ENCODE results near the gene PDE6A. TPM values are rescaled to one million over a fixed set of nuclear protein-coding genes. Genes with fewer than 3 reads are reported as not detected.

The PDE6A gene
- total RNA-seq, 1 experiment from 2014 or later: not detected

DNA sequence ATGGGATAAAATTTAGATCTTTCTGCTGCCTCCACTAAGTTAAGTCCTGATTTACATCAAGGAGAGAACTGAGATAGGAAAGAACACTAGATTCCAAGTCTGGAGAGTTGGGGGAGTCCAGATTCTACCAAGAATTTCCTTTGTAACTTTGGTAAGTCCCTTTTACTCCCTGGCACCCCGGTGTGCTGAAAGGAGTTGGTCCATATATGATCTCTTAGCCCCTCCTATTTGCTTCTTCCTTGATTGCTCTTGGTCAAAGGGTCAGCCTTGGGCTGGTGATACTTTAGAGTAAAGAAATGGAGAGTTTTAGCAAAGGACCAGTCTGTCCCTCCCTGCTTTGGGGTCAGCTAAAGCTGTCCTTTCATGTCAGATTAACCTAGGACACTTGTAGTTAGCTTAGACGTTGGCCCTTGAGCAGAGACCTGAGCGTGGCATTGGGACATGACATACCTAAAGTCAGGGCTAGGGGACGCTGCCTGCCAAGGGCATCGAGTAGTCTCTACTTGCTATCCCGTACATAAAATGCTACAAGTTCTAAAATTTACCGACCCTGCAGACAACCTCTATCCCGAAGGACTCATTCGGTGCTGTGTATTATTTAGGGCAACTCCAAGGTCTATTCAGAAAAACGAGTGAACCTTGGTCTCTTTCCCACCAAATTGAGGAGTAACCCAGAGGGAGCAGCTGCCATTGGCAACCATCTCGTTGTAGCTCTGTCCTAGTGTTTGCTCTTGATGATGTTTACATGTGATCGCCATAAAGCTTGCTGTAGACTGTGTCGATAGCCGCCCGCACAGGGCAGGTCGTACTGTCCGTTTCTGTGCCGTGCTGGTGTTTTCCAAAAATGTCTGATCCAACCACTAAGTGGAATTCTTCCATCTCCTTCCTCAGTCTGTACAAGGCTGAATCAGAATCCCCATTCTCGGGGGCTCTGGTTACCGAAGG is 94.4 kb downstream of the PDE6A start (continued):
- TF ChIP-seq TP53 (CRISPR knock-in tag; IDR thresholded peaks at IDR 0.05): no peak

DNA sequence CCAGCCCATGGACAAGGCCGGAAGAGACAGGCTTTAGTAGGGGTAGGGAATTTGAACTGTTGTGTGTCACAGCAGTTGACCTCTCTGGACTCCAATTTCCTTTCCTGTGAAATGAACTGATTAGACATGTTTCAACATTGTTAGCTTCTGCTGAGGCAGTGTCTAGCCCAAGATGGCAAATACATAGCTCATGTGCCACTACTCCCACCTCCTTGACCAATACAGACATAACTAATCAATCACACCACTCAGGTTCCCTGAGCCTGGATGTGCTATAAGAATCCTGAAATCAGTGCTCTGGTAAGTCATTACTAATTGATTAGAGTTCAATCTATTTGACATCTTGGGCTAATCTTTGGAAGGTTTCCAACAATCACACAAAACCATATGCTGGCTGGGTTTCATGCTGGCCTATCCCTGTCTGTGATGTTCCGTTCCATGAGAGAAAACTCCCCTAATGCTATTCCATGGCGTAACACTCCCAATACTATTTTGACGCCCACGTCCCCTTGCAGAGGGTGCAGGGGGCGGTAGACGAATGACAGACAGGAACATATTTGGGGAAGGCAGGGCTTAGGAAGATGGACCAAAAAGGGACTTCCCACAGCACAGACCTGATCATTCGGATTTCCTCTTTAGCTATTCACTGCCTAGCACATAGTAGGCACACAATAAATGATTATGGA is 95.2 kb downstream of the PDE6A start:
- Mint-ChIP-seq H3K27ac (no peak overlapping the region), H3K9me3 (no peaks in the 10 kb centered on the region), H3K4me3 (no peak overlapping the region), H3K4me1 (peaks cover 4% of the 10 kb centered on the region; the same call in 1 of the 2 replicates), H3K36me3 (peaks cover 42% of the 10 kb centered on the region), H3K27me3 (ENCODE audit: low read depth) (no peaks in the 10 kb centered on the region)
- DNase-seq (ENCODE audit: low spot score): no peak
- ATAC-seq: no peak
- TF ChIP-seq TP53 (CRISPR knock-in tag; IDR thresholded peaks at IDR 0.05) (no peak), GABPB1 (CRISPR knock-in tag; IDR thresholded peaks at IDR 0.05) (no peak), ZNF671 (CRISPR knock-in tag; IDR thresholded peaks at IDR 0.05) (no peak), ZNF121 (CRISPR knock-in tag; IDR thresholded peaks at IDR 0.05) (no peak), ELF4 (CRISPR knock-in tag; IDR thresholded peaks at IDR 0.05; ENCODE audit: low read depth) (no peak), CREB1 (CRISPR knock-in tag; IDR thresholded peaks at IDR 0.05) (no peak), EMX1 (CRISPR knock-in tag; IDR thresholded peaks at IDR 0.05) (no peak), ATF1 (CRISPR knock-in tag; IDR thresholded peaks at IDR 0.05) (no peak), GRHL2 (CRISPR knock-in tag; IDR thresholded peaks at IDR 0.05; ENCODE audit: insufficient replicate concordance, severe bottlenecking) (no peak)
- TF ChIP-seq, protein P1, sequence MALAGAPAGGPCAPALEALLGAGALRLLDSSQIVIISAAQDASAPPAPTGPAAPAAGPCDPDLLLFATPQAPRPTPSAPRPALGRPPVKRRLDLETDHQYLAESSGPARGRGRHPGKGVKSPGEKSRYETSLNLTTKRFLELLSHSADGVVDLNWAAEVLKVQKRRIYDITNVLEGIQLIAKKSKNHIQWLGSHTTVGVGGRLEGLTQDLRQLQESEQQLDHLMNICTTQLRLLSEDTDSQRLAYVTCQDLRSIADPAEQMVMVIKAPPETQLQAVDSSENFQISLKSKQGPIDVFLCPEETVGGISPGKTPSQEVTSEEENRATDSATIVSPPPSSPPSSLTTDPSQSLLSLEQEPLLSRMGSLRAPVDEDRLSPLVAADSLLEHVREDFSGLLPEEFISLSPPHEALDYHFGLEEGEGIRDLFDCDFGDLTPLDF (CRISPR knock-in tag; IDR thresholded peaks at IDR 0.05): no peak
- TF ChIP-seq, protein P2, sequence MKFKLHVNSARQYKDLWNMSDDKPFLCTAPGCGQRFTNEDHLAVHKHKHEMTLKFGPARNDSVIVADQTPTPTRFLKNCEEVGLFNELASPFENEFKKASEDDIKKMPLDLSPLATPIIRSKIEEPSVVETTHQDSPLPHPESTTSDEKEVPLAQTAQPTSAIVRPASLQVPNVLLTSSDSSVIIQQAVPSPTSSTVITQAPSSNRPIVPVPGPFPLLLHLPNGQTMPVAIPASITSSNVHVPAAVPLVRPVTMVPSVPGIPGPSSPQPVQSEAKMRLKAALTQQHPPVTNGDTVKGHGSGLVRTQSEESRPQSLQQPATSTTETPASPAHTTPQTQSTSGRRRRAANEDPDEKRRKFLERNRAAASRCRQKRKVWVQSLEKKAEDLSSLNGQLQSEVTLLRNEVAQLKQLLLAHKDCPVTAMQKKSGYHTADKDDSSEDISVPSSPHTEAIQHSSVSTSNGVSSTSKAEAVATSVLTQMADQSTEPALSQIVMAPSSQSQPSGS (CRISPR knock-in tag; IDR thresholded peaks at IDR 0.05; ENCODE audit: borderline replicate concordance, low read depth): no peak
- TF ChIP-seq, protein P3, sequence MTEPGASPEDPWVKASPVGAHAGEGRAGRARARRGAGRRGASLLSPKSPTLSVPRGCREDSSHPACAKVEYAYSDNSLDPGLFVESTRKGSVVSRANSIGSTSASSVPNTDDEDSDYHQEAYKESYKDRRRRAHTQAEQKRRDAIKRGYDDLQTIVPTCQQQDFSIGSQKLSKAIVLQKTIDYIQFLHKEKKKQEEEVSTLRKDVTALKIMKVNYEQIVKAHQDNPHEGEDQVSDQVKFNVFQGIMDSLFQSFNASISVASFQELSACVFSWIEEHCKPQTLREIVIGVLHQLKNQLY (CRISPR knock-in tag; IDR thresholded peaks at IDR 0.05): no peak
- TF ChIP-seq, protein P4, sequence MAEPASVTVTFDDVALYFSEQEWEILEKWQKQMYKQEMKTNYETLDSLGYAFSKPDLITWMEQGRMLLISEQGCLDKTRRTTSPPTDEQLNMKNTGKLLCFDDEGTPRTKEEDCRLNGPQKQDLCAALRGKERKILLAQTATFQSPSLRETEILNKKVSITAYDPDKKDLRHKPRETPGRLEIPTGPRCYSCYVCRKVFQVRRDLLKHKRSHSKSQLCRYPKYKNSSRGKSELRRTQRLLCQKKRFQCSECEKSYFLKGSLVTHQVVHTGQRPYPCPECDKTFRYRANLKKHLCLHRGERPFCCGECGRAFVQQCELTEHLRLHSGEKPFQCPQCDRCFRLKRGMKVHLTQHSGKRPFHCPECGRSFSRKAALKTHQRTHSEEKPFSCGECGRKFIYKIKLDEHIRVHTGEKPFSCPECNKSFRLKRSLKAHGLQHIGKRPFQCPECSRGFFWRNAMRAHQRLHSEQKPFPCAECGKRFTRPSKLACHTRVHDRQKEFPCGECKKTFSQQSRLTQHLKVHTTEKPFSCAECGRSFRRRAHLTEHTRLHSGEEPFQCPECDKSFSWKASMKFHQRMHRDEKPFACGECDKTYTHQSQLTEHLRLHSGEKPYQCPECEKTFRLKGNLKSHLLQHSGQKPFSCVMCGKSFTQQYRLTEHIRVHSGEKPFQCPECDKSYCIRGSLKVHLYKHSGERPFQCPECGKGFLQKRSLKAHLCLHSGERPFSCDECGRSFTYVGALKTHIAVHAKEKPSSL (CRISPR knock-in tag; conservative IDR thresholded peaks at IDR 0.05): no peak
- CTCF ChIA-PET: interaction anchor here (1.1 to 16.6 kb wide), 2 partner anchors 13 to 111 kb away, joined by 5 to 298 read pairs; partner anchors contain the start of gene SLC26A2
- POLR2A ChIA-PET: no interaction called here

DNA sequence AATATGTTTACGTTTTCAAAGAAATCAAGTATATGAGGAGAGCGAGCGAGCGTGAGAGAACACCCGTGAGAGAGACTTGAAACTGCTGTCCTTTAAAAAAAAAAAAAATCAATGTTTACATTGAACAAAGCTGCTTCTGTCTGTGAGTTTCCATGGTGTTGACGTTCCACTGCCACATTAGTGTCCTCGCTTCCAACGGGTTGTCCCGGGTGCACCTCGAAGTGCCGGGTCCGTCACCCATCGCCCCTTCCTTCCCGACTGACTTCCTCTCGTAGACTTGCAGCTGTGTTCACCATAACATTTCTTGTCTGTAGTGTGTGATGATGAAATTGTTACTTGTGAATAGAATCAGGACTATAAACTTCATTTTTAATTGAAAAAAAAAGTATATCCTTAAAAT is 97.0 kb downstream of the PDE6A start:
- ChIA-PET POLR2A (interaction anchor here (0.5 kb wide), 1 partner anchor 121 kb away, joined by 3 read pairs; no protein-coding TSS in a partner anchor), CTCF (interaction anchor here (0.5 to 16.6 kb wide), 2 partner anchors 12 to 55 kb away, joined by 3 to 298 read pairs; no protein-coding TSS in a partner anchor)
- Mint-ChIP-seq H3K27ac (no peak overlapping the region), H3K36me3 (peaks cover 42% of the 10 kb centered on the region), H3K4me3 (no peak overlapping the region), H3K27me3 (ENCODE audit: low read depth) (no peaks in the 10 kb centered on the region), H3K4me1 (peaks cover under 1% of the 10 kb centered on the region; the same call in 1 of the 2 replicates), H3K9me3 (no peaks in the 10 kb centered on the region)
- no peak for ATAC-seq
- DNase-seq (ENCODE audit: low spot score): no peak
- TF ChIP-seq ZNF219 (CRISPR knock-in tag; IDR thresholded peaks at IDR 0.05; ENCODE audit: borderline replicate concordance) (no peak), KAT7 (CRISPR knock-in tag; IDR thresholded peaks at IDR 0.05; ENCODE audit: borderline replicate concordance) (no peak), JUN (CRISPR knock-in tag; IDR thresholded peaks at IDR 0.05) (no peak), CBFB (CRISPR knock-in tag; IDR thresholded peaks at IDR 0.05; ENCODE audit: low read depth) (no peak), ZNF396 (CRISPR knock-in tag; IDR thresholded peaks at IDR 0.05; ENCODE audit: borderline replicate concordance) (no peak)
- TF ChIP-seq, protein P5, sequence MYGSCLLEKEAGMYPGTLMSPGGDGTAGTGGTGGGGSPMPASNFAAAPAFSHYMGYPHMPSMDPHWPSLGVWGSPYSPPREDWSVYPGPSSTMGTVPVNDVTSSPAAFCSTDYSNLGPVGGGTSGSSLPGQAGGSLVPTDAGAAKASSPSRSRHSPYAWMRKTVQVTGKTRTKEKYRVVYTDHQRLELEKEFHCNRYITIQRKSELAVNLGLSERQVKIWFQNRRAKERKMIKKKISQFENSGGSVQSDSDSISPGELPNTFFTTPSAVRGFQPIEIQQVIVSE (CRISPR knock-in tag; IDR thresholded peaks at IDR 0.05; ENCODE audit: borderline replicate concordance): no peak
- TF ChIP-seq, protein P6, sequence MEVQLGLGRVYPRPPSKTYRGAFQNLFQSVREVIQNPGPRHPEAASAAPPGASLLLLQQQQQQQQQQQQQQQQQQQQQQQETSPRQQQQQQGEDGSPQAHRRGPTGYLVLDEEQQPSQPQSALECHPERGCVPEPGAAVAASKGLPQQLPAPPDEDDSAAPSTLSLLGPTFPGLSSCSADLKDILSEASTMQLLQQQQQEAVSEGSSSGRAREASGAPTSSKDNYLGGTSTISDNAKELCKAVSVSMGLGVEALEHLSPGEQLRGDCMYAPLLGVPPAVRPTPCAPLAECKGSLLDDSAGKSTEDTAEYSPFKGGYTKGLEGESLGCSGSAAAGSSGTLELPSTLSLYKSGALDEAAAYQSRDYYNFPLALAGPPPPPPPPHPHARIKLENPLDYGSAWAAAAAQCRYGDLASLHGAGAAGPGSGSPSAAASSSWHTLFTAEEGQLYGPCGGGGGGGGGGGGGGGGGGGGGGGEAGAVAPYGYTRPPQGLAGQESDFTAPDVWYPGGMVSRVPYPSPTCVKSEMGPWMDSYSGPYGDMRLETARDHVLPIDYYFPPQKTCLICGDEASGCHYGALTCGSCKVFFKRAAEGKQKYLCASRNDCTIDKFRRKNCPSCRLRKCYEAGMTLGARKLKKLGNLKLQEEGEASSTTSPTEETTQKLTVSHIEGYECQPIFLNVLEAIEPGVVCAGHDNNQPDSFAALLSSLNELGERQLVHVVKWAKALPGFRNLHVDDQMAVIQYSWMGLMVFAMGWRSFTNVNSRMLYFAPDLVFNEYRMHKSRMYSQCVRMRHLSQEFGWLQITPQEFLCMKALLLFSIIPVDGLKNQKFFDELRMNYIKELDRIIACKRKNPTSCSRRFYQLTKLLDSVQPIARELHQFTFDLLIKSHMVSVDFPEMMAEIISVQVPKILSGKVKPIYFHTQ (CRISPR knock-in tag; IDR thresholded peaks at IDR 0.05): no peak

Data from WTC11 (cell line).